Posterior vena cava (tissue), 2 donors: ENCODE data around the gene DIP2C. TPM values are rescaled to one million over a fixed set of nuclear protein-coding genes. Genes with fewer than 3 reads are reported as not detected.
"Not testable (repeated sequence)": the region's sequence is repeated elsewhere in the genome, so short reads cannot be mapped to it uniquely, and the experiment has no call there.

Experiments
- DNase-seq: peaks from one replicate; pipeline ENCODE4 v3.0.0-alpha.2; 2020; ENCODE audit warnings: low spot score
- intact Hi-C, 2 donors: fragments of 100-400 bp; cut with DNase I; formaldehyde crosslinking; loops; one replicate each; pipeline versions ENCODE4 v1.14.1 to v1.14.2; 2022 to 2023
- total RNA-seq, 2 donors: library from RNA; stranded (reverse); fragmentation: NEBNext Ultra II Directional; extraction: Animal tissue kit (Norgen Biotek cat#: 25700); gene quantifications; one replicate each; pipeline ENCODE4 v1.2.1, GENCODE V29; 2021
- donor health status: DM: yes; HTN: yes; CAD: no.
- donor health status: DM: yes; HTN: yes; CAD: no.

DIP2C gene
- total RNA-seq, 2 donors from 2014 or later = 39.3 to 45.6 TPM

DNA sequence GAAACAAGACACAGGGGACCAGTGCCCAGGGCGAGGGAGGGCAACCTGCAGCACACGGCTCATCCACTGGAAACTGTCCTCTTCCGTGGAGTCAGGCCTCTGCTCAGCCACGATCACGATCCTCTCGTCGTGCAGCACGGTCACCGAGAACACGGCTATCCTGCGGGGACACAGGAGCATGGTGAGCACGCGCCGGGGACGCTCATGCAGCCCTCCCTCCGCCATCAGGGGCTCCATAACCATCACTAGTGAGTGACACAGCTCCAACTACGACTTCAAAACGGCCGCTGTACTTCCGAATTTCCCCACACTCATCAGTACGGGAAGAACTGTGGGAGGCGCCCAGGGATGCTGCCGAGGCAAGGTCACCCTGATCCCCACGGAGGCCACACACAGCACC lies 326.3 kb downstream of the DIP2C start:
- DNase-seq = no peak
- intact Hi-C loops = no loop called here

DNA sequence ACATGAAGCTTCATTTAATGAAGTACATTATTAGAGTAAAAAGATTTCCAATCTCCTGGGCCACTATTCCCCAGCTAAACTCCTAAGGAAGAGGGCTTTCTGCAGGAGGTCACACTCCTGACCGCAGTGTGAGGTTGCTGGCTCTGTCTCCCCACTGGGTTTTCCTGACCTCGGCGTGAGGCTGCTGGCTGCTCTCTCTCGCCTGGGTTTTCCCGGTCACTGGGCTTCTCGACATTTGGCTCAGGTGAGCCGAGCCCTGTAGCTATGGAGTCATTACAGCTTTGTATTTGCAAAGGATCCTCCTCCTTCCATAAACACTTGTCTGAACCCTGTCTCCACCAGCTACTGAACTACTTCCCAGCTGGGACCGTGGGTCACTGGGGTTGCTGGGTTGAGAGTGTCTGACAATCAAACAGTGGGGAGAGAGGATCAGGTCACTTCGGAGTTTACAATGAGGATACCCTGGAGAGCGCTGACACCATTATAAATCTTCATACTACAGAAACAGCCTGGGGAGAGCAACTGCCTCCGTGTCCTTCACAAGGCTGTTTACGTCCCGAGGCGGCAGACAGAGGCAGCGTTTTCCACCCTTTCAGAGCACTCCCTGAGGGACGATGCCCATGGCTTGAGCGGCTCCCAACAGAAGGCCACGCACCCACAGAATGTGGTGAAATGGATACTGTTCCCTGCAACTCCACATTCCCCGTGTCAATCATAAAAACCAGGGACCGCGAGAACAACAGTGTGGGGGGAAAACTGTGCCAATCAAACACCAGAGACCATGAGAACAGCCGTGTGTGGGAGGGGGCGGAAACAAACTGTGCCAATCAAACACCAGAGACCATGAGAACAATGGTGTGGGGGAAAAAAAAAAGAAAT lies 328.0 kb downstream of the DIP2C start:
- DNase-seq = no peak
- intact Hi-C loops = no loop called here

DNA sequence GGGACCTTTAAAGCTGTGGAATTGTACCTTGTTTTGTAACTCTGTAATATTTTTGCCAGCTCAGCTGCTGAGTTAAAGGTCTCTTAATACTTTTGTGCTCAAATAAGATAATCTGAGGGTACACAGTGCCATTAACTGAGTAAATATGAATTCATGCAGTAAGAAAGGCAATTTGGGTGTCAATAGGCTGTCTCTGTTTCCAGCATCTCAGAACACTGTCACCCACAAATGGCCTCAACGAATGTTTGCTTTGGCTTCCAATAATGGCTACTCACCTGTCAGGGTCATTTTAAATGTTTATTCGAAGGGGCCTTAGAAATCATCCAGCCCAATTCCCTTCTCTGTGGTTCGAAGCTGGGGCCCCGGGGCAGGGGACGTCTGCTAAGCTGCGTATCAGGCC lies 328.8 kb downstream of the DIP2C start:
- no peak for DNase-seq

DNA sequence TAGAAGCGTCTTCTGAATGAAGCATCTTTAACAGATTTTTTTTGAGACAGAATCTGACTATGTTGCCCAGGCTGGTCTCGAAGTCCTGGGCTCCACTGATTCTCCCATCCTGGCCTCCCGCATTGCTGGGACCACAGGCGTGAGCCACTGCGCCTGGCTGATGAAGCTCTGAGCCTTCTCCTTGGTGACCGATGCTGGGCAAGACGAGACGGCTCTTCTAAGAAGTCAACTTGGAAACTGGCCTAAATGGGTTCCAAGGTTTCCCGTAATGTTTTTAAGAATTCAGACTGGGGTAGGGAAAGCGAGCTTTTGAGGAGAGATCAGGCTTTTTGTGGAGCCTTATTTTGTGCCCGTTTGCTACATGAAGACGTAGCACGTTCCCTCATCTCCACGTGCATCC lies 329.7 kb downstream of the DIP2C start:
- intact Hi-C loops = no loop called here
- no peak for DNase-seq

More for the DNA sequence above, 328.8 kb downstream of the DIP2C start:
- intact Hi-C loops = no loop called here

DNA sequence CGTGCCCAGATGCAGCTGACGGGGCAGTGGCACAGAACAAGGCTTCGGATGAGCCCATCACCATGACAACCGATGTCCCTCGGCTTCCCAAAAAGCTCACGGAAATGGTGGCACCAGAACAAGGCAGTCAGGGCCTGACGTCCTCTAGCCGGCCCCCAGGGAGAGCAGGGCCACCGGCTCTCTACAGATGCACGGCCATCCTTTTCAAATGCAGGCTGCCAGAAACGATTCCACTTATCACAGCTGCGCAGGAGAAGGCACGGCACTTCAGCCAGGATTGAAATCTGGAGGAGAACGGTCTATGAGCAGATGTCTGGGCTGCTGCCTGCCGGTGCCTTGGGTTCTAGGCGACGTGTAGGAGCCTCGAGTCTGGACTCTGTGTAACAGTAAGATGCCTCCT lies 330.4 kb downstream of the DIP2C start:
- no peak for DNase-seq
- intact Hi-C loops = no loop called here

DNA sequence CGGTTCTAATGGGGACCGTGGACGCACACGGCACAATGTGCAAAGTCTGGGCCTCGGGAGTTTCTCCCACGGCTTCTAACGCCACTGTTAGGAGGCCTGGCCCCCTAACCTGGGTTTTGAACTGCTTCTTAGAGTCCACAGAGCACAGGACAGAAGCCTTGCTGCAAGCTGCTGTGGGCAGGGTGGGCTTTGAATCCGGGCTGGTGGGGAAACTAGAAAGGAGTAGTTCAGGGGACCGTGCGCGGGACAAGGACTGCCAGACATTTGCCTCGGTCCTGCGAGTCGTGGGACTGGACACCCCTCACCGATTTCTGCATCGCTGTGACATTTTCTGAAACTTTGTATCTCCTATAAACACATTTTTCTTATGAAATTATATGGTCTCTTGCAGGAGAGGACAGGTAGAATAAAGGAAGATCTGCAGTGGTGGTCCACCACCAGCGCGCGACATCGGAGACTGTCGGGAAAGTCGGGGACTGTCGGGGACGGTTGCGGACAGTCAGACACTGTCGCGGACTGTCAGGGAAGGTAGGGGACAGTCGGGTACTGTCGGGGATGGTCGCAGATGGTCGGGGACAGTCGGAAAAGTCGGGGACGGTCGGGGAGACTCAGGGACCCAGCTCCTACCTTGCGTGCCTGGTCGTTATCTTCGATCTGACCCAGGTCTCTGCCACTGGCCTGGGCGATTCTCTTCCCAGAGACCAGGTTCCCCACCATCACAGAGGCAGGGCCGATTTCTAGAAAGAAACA lies 332.1 kb downstream of the DIP2C start:
- intact Hi-C loops = no loop called here
- DNase-seq = no peak

DNA sequence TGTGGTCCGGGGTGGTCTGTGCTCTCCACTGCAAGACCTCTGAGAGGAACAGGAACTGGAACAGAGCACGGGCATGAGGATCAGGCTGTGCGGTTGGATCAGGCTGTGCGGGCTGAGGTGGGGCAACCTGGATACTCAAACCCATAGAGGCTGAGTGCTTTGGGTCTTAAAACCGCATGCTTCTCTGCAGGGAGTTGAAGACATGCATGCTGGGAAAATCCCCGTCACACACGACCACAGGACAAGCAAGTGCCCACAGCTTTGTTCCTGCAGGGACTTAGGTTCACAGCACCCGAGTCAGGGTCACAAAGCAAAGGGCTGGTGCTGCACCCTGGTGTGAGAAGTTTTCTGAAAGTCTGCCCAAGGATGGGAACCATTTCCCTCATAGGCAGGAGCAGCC lies 333.0 kb downstream of the DIP2C start:
- intact Hi-C loops = no loop called here
- DNase-seq = no peak

DNA sequence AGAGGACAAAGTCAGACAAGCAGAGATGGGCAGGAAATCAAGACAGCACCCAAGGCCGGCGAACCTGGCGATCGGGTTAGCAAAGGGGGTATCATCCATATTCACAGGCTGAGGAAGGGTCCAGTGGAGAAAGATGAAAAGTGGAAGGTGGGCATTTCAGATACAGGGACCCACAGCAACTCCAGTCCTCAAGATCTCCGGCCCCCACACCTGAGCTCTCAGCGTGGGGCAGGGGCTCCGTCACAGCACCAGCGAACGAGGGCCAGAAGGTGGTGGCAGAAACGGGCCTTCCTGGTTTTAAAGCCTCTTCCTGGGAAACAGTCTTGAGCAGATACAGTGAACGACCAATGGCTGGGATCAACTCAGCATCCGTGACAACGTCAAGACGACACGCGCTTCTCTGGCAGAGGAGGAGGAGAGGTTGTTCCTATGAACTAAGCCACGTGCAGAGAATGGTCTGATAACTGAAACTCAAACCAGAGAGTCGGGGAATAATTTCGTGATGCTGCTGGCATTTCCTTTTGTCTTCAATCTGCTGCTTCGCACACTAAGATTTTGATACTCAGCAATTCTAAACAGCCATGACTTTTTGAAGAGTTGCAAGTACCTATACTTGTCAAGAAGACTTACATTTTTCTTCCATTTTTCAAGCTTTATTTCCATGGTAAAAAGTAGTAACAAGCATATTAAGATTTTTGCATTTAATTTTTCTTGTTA lies 334.4 kb downstream of the DIP2C start:
- no peak for DNase-seq
- intact Hi-C loops = loop anchor here in 1 of 2 donors (5.0 kb wide), 1 partner anchor 73 kb away; no protein-coding TSS in a partner anchor

DNA sequence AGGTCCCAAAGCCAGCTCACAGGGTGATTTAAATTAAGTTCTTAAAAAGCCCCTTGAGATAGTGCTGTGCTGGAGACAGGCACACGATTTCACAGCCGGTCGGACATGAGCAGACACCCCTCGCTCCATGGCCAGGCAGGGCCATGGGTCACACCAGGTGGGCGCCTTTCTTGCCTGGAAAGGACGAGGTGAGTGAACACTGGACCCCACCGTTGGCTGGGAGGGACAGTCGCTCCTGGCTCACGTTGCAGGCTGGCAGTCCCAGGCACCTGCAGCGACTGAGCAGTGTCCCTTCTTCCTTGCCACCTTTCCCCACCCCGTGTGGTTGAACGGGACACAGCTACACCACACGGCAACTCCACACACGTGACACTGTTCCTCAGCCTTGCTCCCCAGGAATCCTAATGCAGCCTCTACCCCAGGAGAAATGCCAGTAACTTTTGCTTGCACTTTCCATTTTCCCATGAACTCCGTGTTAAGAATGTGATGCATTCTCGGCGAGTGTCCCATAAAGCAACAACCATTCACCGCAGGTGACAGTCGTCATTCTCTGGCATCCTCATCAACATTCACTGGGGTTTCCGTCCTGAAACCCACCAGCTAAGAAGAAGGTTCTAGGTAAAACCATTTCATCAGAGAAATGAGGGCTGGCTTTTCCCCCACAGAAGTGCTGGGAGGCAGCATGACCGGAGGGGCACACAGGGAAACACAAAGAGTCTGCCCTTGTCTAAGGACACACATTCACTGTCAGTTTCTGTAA lies 336.8 kb downstream of the DIP2C start:
- DNase-seq = no peak
- intact Hi-C loops = loop anchor here in 1 of 2 donors (5.0 kb wide), 1 partner anchor 70 kb away; no protein-coding TSS in a partner anchor

DNA sequence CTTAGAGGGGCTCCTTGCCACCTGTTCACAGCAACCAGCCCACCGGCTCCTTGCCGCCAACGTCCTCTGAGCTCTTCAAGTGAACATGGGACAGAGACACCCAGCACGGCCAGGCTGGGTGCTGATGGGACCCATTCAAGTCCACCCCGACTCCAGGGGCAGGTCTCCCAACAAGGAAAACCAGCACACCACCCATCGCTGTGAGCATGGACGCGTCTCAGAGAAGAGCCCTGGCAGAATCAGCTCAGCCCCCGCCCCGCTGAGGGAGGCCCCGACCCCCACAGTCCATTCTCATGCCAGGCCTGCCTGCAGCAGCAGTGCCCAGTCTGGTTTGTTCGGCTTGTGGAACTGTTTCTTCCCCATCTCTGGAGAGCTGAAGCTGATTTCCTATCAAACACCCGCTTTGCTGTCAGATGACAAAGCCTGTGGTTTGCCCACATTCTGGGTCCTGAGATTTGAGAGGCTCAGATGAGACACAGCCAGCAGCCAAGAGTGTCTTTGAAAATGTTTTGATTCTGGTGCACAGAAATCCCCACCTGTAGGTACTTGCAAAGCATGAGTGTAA lies 337.6 kb downstream of the DIP2C start:
- DNase-seq = no peak
- intact Hi-C loops = loop anchor here in 1 of 2 donors (5.0 kb wide), 1 partner anchor 70 kb away; no protein-coding TSS in a partner anchor

DNA sequence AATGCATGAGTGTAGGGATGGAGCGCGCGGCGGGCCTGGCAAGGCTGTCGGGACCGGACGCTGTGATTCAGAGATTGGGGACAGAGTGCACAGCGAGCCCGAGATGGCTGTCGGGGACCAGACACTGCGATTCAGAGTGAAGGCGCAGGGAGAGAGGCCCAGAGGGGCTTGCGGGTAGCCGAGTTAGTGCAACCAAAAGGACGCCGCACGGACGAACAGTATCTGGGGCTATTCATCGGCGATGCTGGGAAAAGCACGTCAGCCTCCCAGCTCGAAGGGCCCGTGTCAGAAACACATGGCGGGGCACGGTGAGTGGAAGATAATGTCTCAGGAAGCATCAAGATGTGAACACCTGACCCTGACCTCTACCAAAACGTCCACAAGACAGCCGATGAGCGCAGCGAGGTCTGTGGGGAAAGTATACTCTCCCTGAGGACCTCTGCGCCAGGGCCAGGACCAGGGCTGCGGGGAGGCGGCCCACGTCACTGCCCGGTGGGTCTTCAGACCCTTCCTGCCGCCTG lies 338.4 kb downstream of the DIP2C start:
- intact Hi-C loops = loop anchor here in 1 of 2 donors (5.0 kb wide), 1 partner anchor 69 kb away; no protein-coding TSS in a partner anchor
- DNase-seq = no peak

DNA sequence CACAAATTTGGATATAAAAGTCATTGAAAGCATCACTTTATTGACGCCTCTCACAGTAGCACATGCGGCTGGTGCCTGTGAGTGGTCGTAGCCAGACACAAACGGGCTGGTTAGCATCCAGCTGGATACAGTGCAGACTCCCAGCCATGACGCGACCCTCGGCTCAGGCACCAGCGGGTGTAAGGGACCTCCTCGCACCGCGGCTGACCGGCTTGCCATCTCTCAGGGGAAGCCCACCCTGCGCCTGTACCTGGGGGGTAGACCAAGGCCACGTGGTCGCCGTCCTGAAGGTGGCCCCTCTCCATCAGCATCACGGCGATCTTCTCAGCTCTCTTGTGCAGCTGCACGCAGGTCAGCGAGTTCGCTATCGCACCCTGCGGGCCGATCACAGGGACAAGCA lies 340.4 kb downstream of the DIP2C start:
- intact Hi-C loops = no loop called here
- no peak for DNase-seq

DNA sequence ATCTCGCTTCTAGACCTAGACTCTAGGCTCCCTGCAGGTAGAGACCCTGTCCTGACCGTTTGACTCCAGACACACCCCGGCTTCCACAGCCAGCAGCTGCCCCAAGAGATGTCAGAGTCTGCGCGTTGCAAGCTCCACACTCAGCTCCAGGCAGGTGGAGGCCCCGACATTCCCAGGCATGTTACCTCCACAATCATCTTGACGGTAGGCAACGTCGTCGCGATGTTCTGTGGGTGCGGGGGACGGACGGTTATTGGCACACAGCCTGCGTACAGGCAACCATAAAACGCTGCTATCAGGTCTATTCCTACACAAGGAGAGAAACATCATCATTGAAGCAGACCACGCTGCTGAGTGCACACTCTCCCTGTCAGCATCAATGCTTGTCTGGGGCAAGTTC lies 341.0 kb downstream of the DIP2C start:
- intact Hi-C loops = no loop called here
- DNase-seq = no peak

DNA sequence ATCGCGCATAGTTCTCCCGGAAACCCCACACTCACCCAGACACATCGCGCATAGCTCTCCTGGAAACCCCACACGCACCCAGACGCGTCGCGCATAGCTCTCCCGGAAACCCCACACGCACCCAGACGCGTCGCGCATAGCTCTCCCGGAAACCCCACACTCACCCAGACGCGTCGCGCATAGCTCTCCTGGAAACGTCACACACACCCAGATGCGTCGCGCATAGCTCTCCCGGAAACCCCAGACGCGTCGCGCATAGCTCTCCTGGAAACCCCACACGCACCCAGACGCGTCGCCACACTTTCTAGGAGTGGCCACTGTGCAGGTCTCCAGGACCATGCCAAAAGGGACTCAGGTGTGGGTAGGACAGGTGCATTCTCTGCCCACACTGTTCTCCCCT lies 341.7 kb downstream of the DIP2C start:
- intact Hi-C loops, DNase-seq: not testable (repeated sequence)

DNA sequence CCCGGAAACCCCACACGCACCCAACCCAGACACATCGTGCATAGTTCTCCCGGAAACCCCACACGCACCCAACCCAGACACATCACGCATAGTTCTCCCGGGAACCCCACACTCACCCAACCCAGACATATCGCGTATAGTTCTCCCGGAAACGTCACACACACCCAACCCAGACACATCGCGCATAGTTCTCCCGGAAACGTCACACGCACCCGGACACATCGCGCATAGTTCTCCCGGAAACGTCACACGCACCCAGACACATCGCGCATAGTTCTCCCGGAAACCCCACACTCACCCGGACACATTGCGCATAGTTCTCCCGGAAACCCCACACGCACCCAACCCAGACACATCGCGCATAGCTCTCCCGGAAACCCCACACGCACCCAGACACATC lies 342.3 kb downstream of the DIP2C start:
- DNase-seq, intact Hi-C loops: not testable (repeated sequence)

DNA sequence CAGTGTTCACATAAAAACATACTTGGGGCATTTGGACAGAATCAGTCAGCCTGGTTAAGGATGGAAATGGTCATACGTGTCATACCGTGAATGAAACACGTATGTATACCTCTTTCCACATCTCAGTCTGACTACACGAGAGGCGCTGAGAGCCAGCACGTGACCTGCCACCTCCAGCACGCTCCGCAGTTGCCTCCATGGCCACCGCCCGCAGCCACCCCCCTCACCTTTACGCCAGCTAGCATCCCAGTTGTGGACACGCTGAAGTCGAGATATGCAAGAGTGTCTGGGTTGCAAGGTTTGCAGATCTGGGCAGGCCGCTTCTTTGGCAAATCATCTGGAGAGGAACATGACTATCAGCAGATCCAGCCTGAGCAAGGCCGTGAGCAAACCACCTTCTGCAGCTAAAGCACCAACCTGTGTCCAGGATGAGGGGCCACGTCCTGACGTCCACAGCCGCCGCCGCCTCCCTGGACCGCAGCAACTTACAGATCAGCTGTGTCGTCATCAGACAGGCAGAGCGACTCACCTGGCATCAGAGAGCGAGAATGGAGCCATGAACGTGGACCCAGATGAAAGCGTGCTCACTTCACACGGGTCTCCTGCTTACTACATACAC lies 344.8 kb downstream of the DIP2C start:
- DNase-seq = no peak
- intact Hi-C loops = no loop called here

DNA sequence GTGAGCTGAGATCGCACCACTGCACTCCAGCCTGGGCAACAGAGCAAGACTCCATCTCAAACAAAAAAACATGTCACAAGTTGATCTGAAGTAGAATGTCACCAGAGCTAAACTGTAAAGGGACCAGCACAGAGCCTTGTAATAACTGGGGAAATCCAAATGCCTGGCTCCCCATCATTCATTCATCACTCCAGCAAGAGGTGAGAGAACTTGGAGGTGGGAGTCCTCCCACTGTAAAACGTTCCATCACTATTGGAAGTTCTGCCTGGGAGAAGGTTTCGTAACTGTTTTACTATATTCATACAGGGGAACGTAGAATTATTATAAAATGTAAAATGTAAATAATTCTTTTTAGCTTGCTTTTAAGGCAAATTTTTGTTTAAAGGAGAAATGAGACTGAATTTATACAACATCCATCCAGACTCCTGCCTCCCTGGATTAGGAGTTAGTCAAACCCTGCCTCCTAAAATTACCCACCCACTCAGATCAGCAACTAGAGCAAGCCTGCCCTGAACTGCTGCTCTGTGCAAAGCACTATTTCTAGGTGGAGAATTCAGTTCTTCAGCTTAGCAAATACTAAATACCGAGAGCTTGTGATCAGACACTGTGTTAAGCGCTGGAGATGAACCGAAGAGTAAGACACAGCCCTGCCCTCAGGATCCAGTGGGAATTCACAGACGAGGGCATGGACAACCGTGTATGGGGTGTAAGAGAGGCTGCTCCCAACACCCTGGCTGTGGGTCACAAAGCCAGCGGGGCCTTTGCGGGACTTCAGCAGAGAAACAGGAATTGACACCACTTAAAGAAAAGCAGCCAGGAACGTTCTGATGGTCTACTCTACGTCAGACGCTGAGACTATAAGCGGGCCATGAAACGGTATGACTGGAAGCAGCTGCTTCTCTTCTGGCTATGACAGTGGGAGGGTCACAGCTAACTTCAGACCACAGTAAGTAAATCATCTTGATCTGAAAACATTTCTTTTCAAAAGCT lies 345.9 kb downstream of the DIP2C start:
- intact Hi-C loops = no loop called here
- no peak for DNase-seq
